T-helper 1 cell treated with Interleukin-12 subunit alpha and Interleukin-12 subunit beta and Interleukin-4 antibody, amounts not matched to agents 30 μg/mL and 1 μg/mL, for 36 hours (primary cell): ENCODE measurements around the gene PLCL1.
A peak's percentile ranks its signal among the peaks of the same experiment; 100 is the strongest.

Experiments
- H3K27ac Mint-ChIP-seq: one replicate; pipeline ENCODE4 v1.8.0; 2021; ENCODE audit warnings: mild to moderate bottlenecking, mixed read lengths
- H3K27me3 Mint-ChIP-seq: one replicate; pipeline ENCODE4 v1.8.0; 2021; ENCODE audit warnings: low read depth, mixed read lengths
- H3K36me3 Mint-ChIP-seq: one replicate; pipeline ENCODE4 v1.8.0; 2021; ENCODE audit warnings: low read depth, mixed read lengths
- H3K4me1 Mint-ChIP-seq: one replicate; pipeline ENCODE4 v1.8.0; 2021; ENCODE audit warnings: low read depth, mixed read lengths
- H3K4me3 Mint-ChIP-seq: one replicate; pipeline ENCODE4 v1.8.0; 2021; ENCODE audit warnings: mild to moderate bottlenecking, moderate library complexity, mixed read lengths
- H3K9me3 Mint-ChIP-seq: one replicate; pipeline ENCODE4 v1.8.0; 2021; ENCODE audit warnings: mixed read lengths

The PLCL1 gene

GRCh38 chr2:197926673-197927072, 122.3 kb downstream of the PLCL1 start:
- no peaks in the 10 kb centered on the region for H3K4me1 Mint-ChIP-seq
- no peaks in the 10 kb centered on the region for H3K27me3 Mint-ChIP-seq
- H3K4me3 Mint-ChIP-seq, result no peak overlapping the region
- H3K27ac Mint-ChIP-seq, result no peak overlapping the region
- peaks cover under 1% of the 10 kb centered on the region for H3K9me3 Mint-ChIP-seq
- H3K36me3 Mint-ChIP-seq, result no peaks in the 10 kb centered on the region

- no peak overlapping the region for H3K27ac Mint-ChIP-seq
- H3K36me3 Mint-ChIP-seq, result no peaks in the 10 kb centered on the region
- H3K27me3 Mint-ChIP-seq, result no peaks in the 10 kb centered on the region
- no peak overlapping the region for H3K4me3 Mint-ChIP-seq
- H3K9me3 Mint-ChIP-seq, result no peaks in the 10 kb centered on the region
- H3K4me1 Mint-ChIP-seq, result no peaks in the 10 kb centered on the region
Observed at GRCh38 chr2:197927994-197928393, 123.6 kb downstream of the PLCL1 start.

GRCh38 chr2:197929008-197929885, 124.9 kb downstream of the PLCL1 start:
- Mint-ChIP-seq H3K4me1 (no peaks in the 10 kb centered on the region), H3K36me3 (no peaks in the 10 kb centered on the region), H3K9me3 (no peaks in the 10 kb centered on the region), H3K4me3 (no peak overlapping the region), H3K27ac (no peak overlapping the region), H3K27me3 (no peaks in the 10 kb centered on the region)

- H3K9me3 Mint-ChIP-seq, result no peaks in the 10 kb centered on the region
- no peak overlapping the region for H3K27ac Mint-ChIP-seq
- H3K36me3 Mint-ChIP-seq, result no peaks in the 10 kb centered on the region
- H3K4me3 Mint-ChIP-seq, result no peak overlapping the region
- H3K27me3 Mint-ChIP-seq, result no peaks in the 10 kb centered on the region
- H3K4me1 Mint-ChIP-seq, result peaks cover 3% of the 10 kb centered on the region
Observed at GRCh38 chr2:197929886-197930227, 125.5 kb downstream of the PLCL1 start.

GRCh38 chr2:197930570-197931278, 126.3 kb downstream of the PLCL1 start:
- Mint-ChIP-seq H3K9me3 (no peaks in the 10 kb centered on the region), H3K4me1 (peaks cover 9% of the 10 kb centered on the region), H3K27ac (no peak overlapping the region), H3K27me3 (no peaks in the 10 kb centered on the region), H3K36me3 (no peaks in the 10 kb centered on the region), H3K4me3 (no peak overlapping the region)

- Mint-ChIP-seq H3K27ac (no peak overlapping the region), H3K36me3 (no peaks in the 10 kb centered on the region), H3K9me3 (no peaks in the 10 kb centered on the region), H3K27me3 (no peaks in the 10 kb centered on the region), H3K4me1 (peaks cover 9% of the 10 kb centered on the region), H3K4me3 (no peak overlapping the region)
Observed at GRCh38 chr2:197931661-197932312, 127.4 kb downstream of the PLCL1 start.

- no peak overlapping the region for H3K27ac Mint-ChIP-seq
- H3K4me1 Mint-ChIP-seq, result peaks cover 9% of the 10 kb centered on the region
- H3K4me3 Mint-ChIP-seq, result no peak overlapping the region
- H3K27me3 Mint-ChIP-seq, result no peaks in the 10 kb centered on the region
- no peaks in the 10 kb centered on the region for H3K36me3 Mint-ChIP-seq
- H3K9me3 Mint-ChIP-seq, result no peaks in the 10 kb centered on the region
Observed at GRCh38 chr2:197932374-197932773, 128.0 kb downstream of the PLCL1 start.

- H3K27ac Mint-ChIP-seq, result peak overlapping the region; percentile 53
- H3K4me3 Mint-ChIP-seq, result no peak overlapping the region
- no peaks in the 10 kb centered on the region for H3K36me3 Mint-ChIP-seq
- H3K9me3 Mint-ChIP-seq, result no peaks in the 10 kb centered on the region
- peaks cover 9% of the 10 kb centered on the region for H3K4me1 Mint-ChIP-seq
- H3K27me3 Mint-ChIP-seq, result no peaks in the 10 kb centered on the region
Observed at GRCh38 chr2:197934261-197934933, 130.0 kb downstream of the PLCL1 start.

GRCh38 chr2:197934934-197935289, 130.5 kb downstream of the PLCL1 start:
- H3K27ac Mint-ChIP-seq, result peak overlapping the region; percentile 53
- H3K36me3 Mint-ChIP-seq, result no peaks in the 10 kb centered on the region
- peaks cover 9% of the 10 kb centered on the region for H3K4me1 Mint-ChIP-seq
- H3K4me3 Mint-ChIP-seq, result peak overlapping the region; percentile 36
- no peaks in the 10 kb centered on the region for H3K27me3 Mint-ChIP-seq
- no peaks in the 10 kb centered on the region for H3K9me3 Mint-ChIP-seq

- Mint-ChIP-seq H3K9me3 (no peaks in the 10 kb centered on the region), H3K4me1 (peaks cover 10% of the 10 kb centered on the region), H3K27me3 (peaks cover 5% of the 10 kb centered on the region), H3K27ac (no peak overlapping the region), H3K4me3 (no peak overlapping the region), H3K36me3 (no peaks in the 10 kb centered on the region)
Observed at GRCh38 chr2:197937814-197938213, 133.4 kb downstream of the PLCL1 start.

- no peak overlapping the region for H3K27ac Mint-ChIP-seq
- no peak overlapping the region for H3K4me3 Mint-ChIP-seq
- H3K4me1 Mint-ChIP-seq, result peaks cover 10% of the 10 kb centered on the region
- H3K27me3 Mint-ChIP-seq, result peaks cover 5% of the 10 kb centered on the region
- H3K9me3 Mint-ChIP-seq, result no peaks in the 10 kb centered on the region
- no peaks in the 10 kb centered on the region for H3K36me3 Mint-ChIP-seq
Observed at GRCh38 chr2:197938555-197938954, 134.2 kb downstream of the PLCL1 start.

- Mint-ChIP-seq H3K4me1 (peaks cover 17% of the 10 kb centered on the region), H3K27ac (no peak overlapping the region), H3K36me3 (no peaks in the 10 kb centered on the region), H3K4me3 (no peak overlapping the region), H3K27me3 (peaks cover 5% of the 10 kb centered on the region), H3K9me3 (no peaks in the 10 kb centered on the region)
Observed at GRCh38 chr2:197939787-197940186, 135.4 kb downstream of the PLCL1 start.

- H3K4me1 Mint-ChIP-seq, result peaks cover 11% of the 10 kb centered on the region
Observed at GRCh38 chr2:197940382-197940781, 136.0 kb downstream of the PLCL1 start.

GRCh38 chr2:197941715-197942114, 137.3 kb downstream of the PLCL1 start:
- Mint-ChIP-seq H3K27me3 (peaks cover 5% of the 10 kb centered on the region), H3K4me3 (no peak overlapping the region), H3K36me3 (no peaks in the 10 kb centered on the region), H3K27ac (no peak overlapping the region), H3K4me1 (peaks cover 10% of the 10 kb centered on the region), H3K9me3 (no peaks in the 10 kb centered on the region)

More at GRCh38 chr2:197940382-197940781, 136.0 kb downstream of the PLCL1 start:
- H3K27ac Mint-ChIP-seq, result no peak overlapping the region
- no peaks in the 10 kb centered on the region for H3K36me3 Mint-ChIP-seq
- no peaks in the 10 kb centered on the region for H3K9me3 Mint-ChIP-seq
- peaks cover 5% of the 10 kb centered on the region for H3K27me3 Mint-ChIP-seq
- no peak overlapping the region for H3K4me3 Mint-ChIP-seq
